ENCODE data around the gene GPC6. TPM values are rescaled to one million over a fixed set of nuclear protein-coding genes. Genes with fewer than 3 reads are reported as not detected.

Gene GPC6
- total RNA-seq, 2 experiments from 2014 or later, result not detected

DNA sequence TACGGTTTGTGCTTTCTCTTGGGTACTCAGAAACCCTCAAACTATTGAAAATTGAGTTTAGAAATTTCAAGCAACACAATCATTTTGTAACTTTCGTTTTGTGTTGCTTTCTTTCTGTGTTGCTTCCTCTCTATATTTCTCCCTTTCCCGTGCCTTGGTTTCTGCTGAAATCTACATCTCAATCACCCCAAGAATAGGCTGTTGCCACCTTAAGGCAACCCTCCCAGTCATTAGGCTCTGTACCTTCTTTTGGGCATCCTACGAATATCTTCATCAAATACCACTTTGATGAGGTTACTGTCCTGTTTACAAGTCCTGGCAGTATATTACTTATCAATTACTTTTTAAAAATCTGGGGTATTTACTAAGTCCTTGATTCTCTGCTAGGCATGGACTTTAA lies 621.6 kb downstream of the GPC6 start:
- no peak for DNase-seq (ENCODE audit: low spot score)
- no peaks in the 10 kb centered on the region for H3K79me2 ChIP-seq (ENCODE audit: insufficient read depth, low read depth, low read length)
- H2AFZ ChIP-seq (ENCODE audit: low read length), result no peak overlapping the region
- no peaks in the 10 kb centered on the region for H3K36me3 ChIP-seq (ENCODE audit: insufficient read depth, low read length)
- no peak overlapping the region for H3K4me3 ChIP-seq (ENCODE audit: low read depth, low read length, poor library complexity, severe bottlenecking)
- intact Hi-C loops (cut with micrococcal nuclease; ENCODE audit: unreplicated experiment), result no loop called here
- H3K27ac ChIP-seq (ENCODE audit: low read depth, low read length, poor library complexity, severe bottlenecking), result no peak overlapping the region
- ChIA-PET POLR2A (no interaction called here), CTCF (ENCODE audit: unreplicated experiment) (no interaction called here)
- no peaks in the 10 kb centered on the region for H4K20me1 ChIP-seq (ENCODE audit: insufficient read depth, low read length)
- TF ChIP-seq EZH2phosphoT487 (IDR thresholded peaks at IDR 0.05; ENCODE audit: borderline replicate concordance, low read depth, low read length), result no peak
- TF ChIP-seq, protein P1, sequence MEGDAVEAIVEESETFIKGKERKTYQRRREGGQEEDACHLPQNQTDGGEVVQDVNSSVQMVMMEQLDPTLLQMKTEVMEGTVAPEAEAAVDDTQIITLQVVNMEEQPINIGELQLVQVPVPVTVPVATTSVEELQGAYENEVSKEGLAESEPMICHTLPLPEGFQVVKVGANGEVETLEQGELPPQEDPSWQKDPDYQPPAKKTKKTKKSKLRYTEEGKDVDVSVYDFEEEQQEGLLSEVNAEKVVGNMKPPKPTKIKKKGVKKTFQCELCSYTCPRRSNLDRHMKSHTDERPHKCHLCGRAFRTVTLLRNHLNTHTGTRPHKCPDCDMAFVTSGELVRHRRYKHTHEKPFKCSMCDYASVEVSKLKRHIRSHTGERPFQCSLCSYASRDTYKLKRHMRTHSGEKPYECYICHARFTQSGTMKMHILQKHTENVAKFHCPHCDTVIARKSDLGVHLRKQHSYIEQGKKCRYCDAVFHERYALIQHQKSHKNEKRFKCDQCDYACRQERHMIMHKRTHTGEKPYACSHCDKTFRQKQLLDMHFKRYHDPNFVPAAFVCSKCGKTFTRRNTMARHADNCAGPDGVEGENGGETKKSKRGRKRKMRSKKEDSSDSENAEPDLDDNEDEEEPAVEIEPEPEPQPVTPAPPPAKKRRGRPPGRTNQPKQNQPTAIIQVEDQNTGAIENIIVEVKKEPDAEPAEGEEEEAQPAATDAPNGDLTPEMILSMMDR (conservative IDR thresholded peaks at IDR 0.05; ENCODE audit: low read length), result no peak
- H3K4me2 ChIP-seq (ENCODE audit: low read length), result no peak overlapping the region
- H3K4me1 ChIP-seq (ENCODE audit: insufficient read depth, low read length, poor library complexity, severe bottlenecking), result no peaks in the 10 kb centered on the region
- H3K9me3 ChIP-seq (ENCODE audit: low read length), result no peaks in the 10 kb centered on the region
- no TSS peak for BruUV-seq (replicated peaks)
- no peaks in the 10 kb centered on the region for H3K9me2 ChIP-seq (ENCODE audit: insufficient read depth, low read length)

DNA sequence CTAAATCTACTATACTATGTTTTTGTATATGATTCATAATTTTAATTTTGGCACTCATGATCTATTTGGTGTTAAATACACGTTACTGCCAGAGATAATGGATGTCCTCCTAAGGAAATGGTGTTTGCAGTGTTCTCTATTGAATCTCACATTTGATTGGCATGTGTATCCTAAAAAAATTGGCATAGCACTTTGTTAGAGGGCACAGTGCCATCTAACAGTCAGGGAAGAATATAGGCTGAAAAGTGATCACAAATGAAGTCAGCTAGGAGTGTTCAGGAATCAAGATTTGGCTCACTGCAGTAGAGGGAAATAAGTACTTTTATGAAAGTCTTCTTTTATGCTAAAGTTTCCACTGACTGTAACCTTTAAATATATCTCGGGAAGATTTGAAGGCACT lies 624.6 kb downstream of the GPC6 start:
- Histone ChIP-seq H3K4me3 (ENCODE audit: low read depth, low read length, poor library complexity, severe bottlenecking) (no peak overlapping the region), H4K20me1 (ENCODE audit: insufficient read depth, low read length) (no peaks in the 10 kb centered on the region), H3K4me2 (ENCODE audit: low read length) (no peak overlapping the region), H3K9me3 (ENCODE audit: low read length) (no peaks in the 10 kb centered on the region), H3K9me2 (ENCODE audit: insufficient read depth, low read length) (no peaks in the 10 kb centered on the region), H2AFZ (ENCODE audit: low read length) (no peak overlapping the region), H3K36me3 (ENCODE audit: insufficient read depth, low read length) (no peaks in the 10 kb centered on the region), H3K4me1 (ENCODE audit: insufficient read depth, low read length, poor library complexity, severe bottlenecking) (no peaks in the 10 kb centered on the region), H3K27ac (ENCODE audit: low read depth, low read length, poor library complexity, severe bottlenecking) (no peak overlapping the region), H3K79me2 (ENCODE audit: insufficient read depth, low read depth, low read length) (no peaks in the 10 kb centered on the region)
- POLR2A ChIA-PET, result no interaction called here
- intact Hi-C loops (cut with micrococcal nuclease; ENCODE audit: unreplicated experiment), result no loop called here
- no peak for DNase-seq (ENCODE audit: low spot score)
- CTCF ChIA-PET (ENCODE audit: unreplicated experiment), result no interaction called here
- no peak for TF ChIP-seq EZH2phosphoT487 (IDR thresholded peaks at IDR 0.05; ENCODE audit: borderline replicate concordance, low read depth, low read length)
- TF ChIP-seq, protein P1 (conservative IDR thresholded peaks at IDR 0.05; ENCODE audit: low read length), result no peak
- BruUV-seq (replicated peaks), result no TSS peak

DNA sequence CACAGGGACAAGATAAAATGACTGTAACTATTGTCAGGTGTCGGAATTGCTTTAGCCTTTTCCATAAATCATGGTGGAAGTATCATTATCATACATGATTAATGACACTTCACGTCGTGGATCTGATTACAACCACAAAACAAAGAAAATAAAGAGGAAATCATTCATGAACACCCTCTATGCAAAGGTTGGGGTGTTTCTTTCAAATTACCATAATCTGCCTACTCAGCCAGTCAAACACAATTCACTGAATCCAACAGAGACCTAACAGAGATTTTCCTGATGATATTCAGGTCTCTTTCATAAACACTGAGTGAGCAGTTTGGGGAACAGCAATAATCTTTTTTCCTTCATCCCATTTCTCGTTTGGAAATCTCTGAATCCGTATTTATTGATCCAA lies 627.3 kb downstream of the GPC6 start:
- Histone ChIP-seq H4K20me1 (ENCODE audit: insufficient read depth, low read length) (no peaks in the 10 kb centered on the region), H3K27ac (ENCODE audit: low read depth, low read length, poor library complexity, severe bottlenecking) (no peak overlapping the region)

More for the DNA sequence above, 627.3 kb downstream of the GPC6 start:
- CTCF ChIA-PET (ENCODE audit: unreplicated experiment), result no interaction called here
- H3K9me3 ChIP-seq (ENCODE audit: low read length), result no peaks in the 10 kb centered on the region
- TF ChIP-seq, protein P1 (conservative IDR thresholded peaks at IDR 0.05; ENCODE audit: low read length), result no peak
- TF ChIP-seq EZH2phosphoT487 (IDR thresholded peaks at IDR 0.05; ENCODE audit: borderline replicate concordance, low read depth, low read length), result no peak
- H3K79me2 ChIP-seq (ENCODE audit: insufficient read depth, low read depth, low read length), result no peaks in the 10 kb centered on the region
- H2AFZ ChIP-seq (ENCODE audit: low read length), result no peak overlapping the region
- no peaks in the 10 kb centered on the region for H3K36me3 ChIP-seq (ENCODE audit: insufficient read depth, low read length)
- POLR2A ChIA-PET, result no interaction called here
- no peak overlapping the region for H3K4me2 ChIP-seq (ENCODE audit: low read length)
- H3K4me1 ChIP-seq (ENCODE audit: insufficient read depth, low read length, poor library complexity, severe bottlenecking), result no peaks in the 10 kb centered on the region
- intact Hi-C loops (cut with micrococcal nuclease; ENCODE audit: unreplicated experiment), result no loop called here
- H3K4me3 ChIP-seq (ENCODE audit: low read depth, low read length, poor library complexity, severe bottlenecking), result no peak overlapping the region
- H3K9me2 ChIP-seq (ENCODE audit: insufficient read depth, low read length), result no peaks in the 10 kb centered on the region
- DNase-seq (ENCODE audit: low spot score), result no peak
- BruUV-seq (replicated peaks), result no TSS peak

Measured in OCI-LY7 (cell line).